HG03457 (cell line): ENCODE measurements around the gene BCL11B.

ENCODE experiments used
- ATAC-seq: cut with Tn5 transposase; IDR thresholded peaks from one replicate; pipeline ENCODE4 v1.9.1; 2021; ENCODE audit warnings: moderate number of reproducible peaks; ENCODE audit not compliant: unreplicated experiment

BCL11B gene

DNA sequence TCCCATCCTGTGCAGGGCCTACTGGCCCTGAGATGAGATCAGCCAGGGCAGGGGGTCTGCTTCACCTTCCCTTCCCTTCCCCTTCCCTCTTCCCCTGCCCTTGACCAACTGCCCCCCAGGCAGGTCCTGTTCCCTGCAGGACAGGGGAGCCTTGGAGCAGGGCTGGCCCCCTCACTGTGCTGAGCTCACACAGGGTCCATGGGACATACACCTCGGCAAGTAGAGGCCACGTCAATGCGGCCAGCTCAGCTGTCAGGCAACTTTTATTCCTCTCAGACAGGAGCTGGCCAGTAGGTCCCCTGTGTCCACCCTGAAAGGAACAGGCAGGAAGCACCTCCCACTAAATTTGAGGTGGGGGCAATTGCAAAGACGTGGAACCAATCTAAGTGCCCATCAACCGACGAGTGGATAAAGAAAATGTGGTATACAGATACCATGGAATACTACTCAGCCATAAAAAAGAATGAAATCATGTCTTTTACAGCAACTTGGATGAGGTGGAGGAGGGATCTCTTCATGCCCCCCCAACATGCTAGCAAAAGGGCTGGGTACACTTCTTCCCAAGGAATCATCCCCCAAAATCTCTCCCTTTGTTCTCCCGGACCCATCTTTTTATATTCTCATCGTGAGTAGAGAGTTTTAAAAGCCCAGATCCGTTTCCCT lies 148.7 kb downstream of the BCL11B start:
- no peak for ATAC-seq

DNA sequence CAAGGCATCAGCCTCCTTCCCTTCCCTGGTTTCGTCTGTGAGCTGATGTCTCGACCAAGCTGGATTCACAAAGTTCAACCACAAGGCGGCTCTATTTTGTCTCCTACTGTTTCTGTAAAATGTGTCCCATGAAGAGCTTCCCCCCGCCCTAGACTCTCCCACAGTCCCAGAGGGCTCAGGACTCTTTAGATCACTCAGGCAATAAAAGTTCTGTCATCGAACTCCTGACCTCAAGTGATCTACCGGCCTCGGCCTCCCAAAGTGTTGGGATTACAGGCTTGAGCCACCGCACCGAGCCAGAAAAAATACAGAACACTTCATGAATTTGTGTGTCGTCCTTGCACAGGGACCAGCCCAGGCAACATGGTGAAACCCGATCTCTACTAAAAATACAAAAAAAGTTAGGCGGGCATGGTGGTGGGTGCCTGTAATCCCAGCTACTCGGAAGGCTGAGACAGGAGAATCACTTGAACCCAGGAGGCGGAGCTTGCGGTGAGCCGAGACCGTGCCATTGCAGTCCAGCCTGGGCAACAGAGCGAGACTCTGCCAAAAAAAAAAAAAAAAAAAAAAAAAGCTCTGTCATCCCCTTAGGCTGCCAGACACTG lies 149.4 kb downstream of the BCL11B start:
- no peak for ATAC-seq

DNA sequence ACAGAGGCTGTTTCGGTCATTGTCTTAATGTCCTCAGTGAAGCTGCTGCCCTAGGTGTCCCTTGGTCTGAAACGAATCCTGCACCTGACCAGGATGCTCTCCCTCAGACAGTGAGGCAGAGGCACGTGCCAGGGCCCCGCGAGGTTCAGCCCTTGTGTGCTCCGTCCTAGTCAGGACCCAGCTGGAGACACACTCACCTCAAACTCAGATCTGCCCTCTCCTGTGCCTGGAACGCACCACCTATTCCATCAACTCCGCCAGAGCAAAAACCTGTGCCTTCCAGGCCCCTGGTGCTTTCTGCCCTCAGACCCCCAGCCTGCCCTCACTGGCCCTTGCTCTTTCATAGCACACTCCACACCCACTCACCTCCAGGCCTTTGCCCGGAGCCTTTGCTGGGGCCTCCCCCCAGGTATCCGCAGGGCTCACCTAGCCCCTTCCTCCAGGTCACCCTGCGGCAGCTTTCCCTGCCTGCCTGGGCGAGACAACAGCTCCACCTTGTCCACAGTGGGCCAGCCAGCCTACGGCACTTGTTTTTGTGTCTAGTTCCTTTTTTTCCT lies 150.6 kb downstream of the BCL11B start:
- ATAC-seq: no peak

DNA sequence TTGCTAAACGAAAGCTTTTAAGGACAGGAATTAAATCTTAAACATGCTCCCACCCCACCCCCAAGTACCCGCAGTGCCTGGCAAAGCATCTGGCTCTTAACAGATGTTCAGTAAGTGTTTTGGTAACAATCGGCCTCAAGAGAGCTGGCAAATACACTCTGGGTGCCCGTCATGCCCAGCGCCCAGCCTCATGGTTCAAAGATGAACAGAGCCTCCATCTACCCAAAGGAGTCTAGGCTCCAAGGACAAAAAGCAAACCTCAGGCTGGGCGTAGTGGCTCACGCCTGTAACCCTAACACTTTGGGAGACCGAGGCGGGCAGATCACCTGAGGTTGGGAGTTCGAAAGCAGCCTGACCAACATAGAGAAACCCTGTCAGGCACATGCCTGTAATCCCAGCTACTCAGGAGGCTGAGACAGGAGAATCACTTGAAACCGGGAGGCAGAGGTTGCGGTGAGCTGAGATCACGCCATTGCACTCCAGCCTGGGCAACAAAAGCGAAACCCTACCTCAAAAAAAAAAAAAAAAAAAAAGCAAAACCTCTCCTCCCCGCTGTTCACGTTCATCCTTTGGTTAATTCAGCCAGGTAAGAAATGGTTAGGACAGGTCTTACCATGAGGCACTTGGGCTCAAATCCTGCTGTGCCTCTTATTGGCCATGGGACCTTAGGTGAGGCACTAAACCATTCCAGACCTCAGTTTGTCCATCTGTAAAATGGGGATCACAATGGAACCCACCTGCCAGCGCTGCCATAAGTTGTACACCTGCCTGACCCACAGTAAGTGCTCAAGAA lies 151.3 kb downstream of the BCL11B start:
- no peak for ATAC-seq

DNA sequence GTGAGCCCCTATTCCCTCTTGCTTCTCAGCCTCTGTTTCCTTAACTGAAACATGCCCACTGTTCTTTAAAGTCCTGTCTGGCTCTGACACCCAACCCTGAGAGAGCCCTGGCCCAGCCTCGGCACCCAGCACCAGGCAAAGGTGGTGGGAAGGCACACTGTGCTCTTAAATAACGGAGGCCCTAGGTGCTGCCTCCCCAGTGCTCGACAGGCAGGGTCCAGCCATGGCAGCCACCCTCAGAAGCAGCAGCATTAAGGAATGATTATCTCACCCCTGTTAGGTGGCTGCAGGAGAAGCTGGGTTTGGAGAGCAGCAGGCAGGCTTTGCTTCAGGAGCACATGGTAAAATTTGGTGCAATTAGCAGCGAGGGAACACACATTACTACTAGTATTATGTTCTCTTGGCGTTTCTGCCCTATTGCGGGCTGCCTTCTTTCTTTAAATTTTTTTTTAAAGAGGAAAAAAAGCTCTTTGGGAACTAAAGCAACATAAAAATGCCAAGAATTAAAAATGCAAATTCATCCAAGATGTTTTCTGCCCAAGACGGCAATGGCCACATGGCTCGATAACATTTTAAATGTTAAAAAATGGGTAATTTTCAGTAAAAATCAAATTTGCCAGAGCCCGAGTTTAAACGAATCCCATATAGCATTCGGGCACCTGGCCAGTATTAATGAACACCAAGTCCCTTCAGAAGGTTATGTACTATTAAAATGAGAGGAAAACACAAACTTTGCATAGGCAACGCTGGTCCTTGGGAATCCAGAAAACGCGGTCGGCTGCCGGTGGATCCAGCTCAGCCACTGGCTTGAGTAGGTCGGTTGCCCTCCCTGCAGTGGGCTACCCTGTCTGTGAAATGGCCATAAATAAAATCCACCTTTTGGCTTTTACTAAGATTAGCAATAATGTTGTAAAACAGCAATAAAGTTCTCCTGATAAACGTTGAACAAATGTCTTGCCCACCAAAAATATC lies 152.2 kb downstream of the BCL11B start:
- no peak for ATAC-seq
